Stimulated activated effector memory CD8-positive, alpha-beta T cell treated with anti-CD3 and anti-CD28 coated beads, Interleukin-12 subunit alpha, Interleukin-12 subunit beta, amount 100 ng/mL, for 72 hours (primary cell): ENCODE data around the gene BEST4.
"Not testable (repeated sequence)": the region's sequence is repeated elsewhere in the genome, so short reads cannot be mapped to it uniquely, and the experiment has no call there.

Experiments
- ATAC-seq: fragments of 150-1000 bp; cut with Tn5 transposase; 2 replicates; pipeline ENCODE4 v1.10.0; 2021
- DNase-seq, 2 donors: peaks; one replicate each; pipeline ENCODE4 v3.0.0; 2021 to 2022; ENCODE audit warnings: low spot score in 2 of 2
- H3K27ac Mint-ChIP-seq: one replicate; pipeline ENCODE4 v1.8.0; 2022; ENCODE audit warnings: mild to moderate bottlenecking, mixed read lengths
- H3K36me3 Mint-ChIP-seq: one replicate; pipeline ENCODE4 v1.8.0; 2022; ENCODE audit warnings: mild to moderate bottlenecking, mixed read lengths
- H3K4me1 Mint-ChIP-seq: one replicate; pipeline ENCODE4 v1.8.0; 2022; ENCODE audit warnings: mixed read lengths
- H3K4me3 Mint-ChIP-seq: one replicate; pipeline ENCODE4 v1.8.0; 2022; ENCODE audit warnings: mild to moderate bottlenecking, mixed read lengths
- H3K9me3 Mint-ChIP-seq: one replicate; pipeline ENCODE4 v1.8.0; 2022; ENCODE audit warnings: mixed read lengths

Gene BEST4

DNA sequence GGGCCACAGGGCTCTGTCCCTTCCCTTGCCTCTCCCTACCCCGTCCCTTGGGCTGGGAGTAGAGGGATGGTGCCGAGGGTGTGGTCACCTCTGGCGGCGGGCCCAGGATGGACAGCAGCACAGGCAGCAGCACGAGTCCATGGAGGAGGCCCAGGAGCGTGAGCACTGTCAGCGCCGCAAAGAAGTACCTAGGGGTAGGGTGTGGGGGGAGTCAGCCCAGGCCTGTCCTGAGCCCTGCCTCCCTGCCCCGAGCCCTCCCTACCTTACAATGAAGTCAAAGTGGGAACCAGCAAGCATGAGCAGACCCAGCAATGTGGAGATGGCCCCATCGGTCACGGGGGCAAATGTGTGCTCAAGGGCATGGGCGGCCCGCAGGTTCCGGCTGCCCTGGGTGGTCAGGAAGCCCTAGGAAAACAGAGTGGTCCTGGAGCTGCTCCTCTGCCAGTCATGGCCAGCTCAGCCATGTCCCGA, 35.0 kb upstream of the BEST4 start:
- ATAC-seq (no peak), DNase-seq (no peak)
- Mint-ChIP-seq H3K4me1 (peaks cover 36% of the 10 kb centered on the region), H3K4me3 (no peak overlapping the region), H3K27ac (peak overlapping the region; percentile 45), H3K36me3 (peaks cover 21% of the 10 kb centered on the region), H3K9me3 (no peaks in the 10 kb centered on the region)

DNA sequence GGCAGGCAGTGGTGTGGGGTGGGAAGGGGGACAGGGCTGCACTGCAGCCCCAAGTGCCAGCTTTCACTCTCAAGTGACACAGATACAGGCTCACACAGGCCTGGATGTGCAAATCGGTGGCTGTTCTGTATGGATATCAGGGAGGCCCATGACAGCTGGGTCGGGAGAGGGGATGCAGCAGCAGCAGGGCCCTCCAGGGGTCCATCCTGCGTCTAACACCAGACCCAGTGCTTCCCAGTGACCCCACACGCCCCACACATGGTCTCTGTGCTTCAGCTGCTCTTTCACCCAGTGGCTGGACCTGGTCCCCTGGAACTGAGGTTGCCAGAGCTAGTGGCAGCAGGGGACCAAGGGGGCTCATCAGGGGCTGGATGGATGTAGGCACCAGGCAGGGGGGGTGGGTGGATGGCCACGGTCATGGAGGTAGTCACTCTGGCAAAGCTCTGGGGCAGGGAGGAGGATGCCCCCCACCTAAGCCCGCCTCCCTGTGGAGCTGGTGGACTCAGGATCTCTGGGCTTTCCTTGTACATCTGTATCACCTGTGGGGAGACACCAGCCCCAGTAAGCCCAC, 34.2 kb upstream of the BEST4 start:
- peak overlapping the region; percentile 45 for H3K27ac Mint-ChIP-seq

DNA sequence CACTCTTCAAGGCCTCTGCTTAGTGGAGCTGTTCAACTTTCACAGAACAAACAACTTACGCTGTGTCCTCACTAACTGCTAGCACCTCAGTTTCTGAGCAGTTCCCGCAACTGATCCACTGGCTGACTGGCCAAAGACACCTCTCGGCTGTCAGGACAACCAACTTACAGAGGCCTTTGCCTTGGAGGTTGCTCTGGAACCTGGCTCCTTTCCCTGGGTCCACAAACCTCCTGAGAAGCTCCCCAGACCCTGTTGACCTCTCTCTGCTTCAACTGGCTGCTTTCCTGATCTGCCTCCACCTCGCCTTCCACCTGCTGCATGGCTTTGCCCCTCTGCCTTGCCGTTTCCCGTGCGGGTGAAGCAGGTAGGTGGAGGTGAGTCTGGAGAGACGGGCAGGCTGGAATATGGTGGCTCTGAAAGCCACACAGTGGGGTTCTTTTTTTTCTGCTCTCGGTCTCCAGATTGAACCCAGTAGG, 33.3 kb upstream of the BEST4 start:
- peaks cover 25% of the 10 kb centered on the region for H3K36me3 Mint-ChIP-seq
- H3K9me3 Mint-ChIP-seq = no peaks in the 10 kb centered on the region
- ATAC-seq = no peak
- peak overlapping the region; percentile 88 for H3K4me3 Mint-ChIP-seq
- no peak for DNase-seq
- H3K4me1 Mint-ChIP-seq = peaks cover 45% of the 10 kb centered on the region
- H3K27ac Mint-ChIP-seq = peak overlapping the region; percentile 100

More for the DNA sequence above, 34.2 kb upstream of the BEST4 start:
- peaks cover 44% of the 10 kb centered on the region for H3K4me1 Mint-ChIP-seq
- DNase-seq = no peak
- ATAC-seq = no peak
- no peak overlapping the region for H3K4me3 Mint-ChIP-seq
- H3K36me3 Mint-ChIP-seq = peaks cover 25% of the 10 kb centered on the region
- H3K9me3 Mint-ChIP-seq = no peaks in the 10 kb centered on the region

DNA sequence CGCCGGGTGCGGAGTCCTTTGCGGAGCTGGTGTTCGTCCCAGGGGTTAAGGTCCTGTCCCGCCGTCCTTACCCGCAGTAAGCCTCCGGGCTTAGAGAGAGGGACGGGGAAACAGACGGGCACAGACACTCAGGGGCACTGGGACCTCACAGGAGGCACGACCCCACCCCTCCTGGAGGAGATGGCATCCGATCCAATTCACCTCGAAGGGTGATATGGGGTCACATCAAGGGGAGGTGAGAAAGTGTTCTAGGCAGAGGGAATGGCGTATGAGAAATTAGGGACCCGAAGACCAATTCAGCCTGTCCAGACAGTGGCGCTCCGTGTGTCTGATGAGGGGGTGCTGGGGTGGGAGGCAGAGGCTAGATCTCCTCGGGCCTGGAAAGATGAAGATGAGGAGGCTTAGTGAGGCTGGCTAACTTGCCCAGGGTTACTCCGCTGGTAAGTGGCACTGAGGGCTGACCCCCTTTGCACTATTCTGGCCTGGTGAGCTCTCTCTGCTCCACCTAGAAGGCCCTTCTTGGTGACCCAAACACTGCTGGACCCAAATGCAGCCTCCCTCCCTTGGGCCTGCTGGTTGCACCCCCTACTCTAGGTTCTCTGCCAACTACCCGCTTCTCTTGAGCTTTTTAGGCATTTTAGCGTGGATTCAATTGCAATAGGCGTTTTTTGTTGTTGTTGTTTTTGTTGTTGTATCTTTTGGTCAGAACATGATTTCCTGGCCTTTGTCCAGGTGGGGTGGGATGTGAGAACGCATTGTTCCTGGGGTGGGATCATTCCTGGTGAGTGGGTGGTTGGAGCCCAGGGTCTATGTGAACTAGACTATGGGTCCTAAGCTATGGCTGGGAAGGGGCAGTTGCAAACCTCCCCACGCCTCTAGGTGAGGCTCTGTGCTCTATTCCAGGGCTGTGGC, 32.6 kb upstream of the BEST4 start:
- no peaks in the 10 kb centered on the region for H3K9me3 Mint-ChIP-seq
- peaks cover 30% of the 10 kb centered on the region for H3K36me3 Mint-ChIP-seq
- peak overlapping the region; percentile 100 for H3K27ac Mint-ChIP-seq
- ATAC-seq (peak; percentile 4), DNase-seq (no peak)
- peak overlapping the region; percentile 88 for H3K4me3 Mint-ChIP-seq
- peaks cover 46% of the 10 kb centered on the region for H3K4me1 Mint-ChIP-seq

DNA sequence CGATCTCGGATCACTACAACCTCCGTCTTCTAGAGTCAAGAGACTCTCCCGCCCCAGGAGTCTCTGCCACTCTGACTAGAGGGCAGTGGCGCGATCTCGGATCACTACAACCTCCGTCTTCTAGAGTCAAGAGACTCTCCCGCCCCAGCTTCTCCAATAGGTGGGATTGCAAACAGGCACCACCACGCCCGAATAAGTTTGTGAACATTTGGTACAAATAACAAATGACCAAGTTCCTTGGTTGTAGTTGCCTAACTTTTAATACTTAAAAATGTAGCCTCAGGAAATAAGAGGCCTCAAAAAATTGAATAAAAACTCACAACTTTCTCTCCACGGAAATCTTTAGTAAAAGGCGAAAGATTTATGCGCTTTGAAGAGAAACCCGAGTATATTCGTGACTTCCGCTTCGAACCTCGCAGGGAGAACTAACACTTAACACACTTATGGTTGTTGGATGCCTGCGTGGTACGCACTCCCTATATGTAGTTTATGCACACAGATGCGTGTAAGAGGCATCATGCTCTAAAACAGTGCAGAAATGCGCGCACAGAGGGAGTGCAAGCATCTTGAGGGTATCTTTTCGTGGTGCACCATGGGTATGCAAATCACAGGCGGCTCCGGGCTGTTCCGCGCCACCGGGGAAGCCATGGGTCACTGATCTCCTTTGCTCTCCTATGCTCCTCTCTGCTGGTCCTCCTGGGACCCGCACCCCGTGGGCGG, 31.8 kb upstream of the BEST4 start:
- peaks cover 38% of the 10 kb centered on the region for H3K36me3 Mint-ChIP-seq
- H3K9me3 Mint-ChIP-seq = no peaks in the 10 kb centered on the region
- H3K4me3 Mint-ChIP-seq = peak overlapping the region; percentile 88
- DNase-seq = peak; percentile 79 to 93
- H3K4me1 Mint-ChIP-seq = peaks cover 54% of the 10 kb centered on the region
- ATAC-seq = peak; percentile 94
- peak overlapping the region; percentile 100 for H3K27ac Mint-ChIP-seq

DNA sequence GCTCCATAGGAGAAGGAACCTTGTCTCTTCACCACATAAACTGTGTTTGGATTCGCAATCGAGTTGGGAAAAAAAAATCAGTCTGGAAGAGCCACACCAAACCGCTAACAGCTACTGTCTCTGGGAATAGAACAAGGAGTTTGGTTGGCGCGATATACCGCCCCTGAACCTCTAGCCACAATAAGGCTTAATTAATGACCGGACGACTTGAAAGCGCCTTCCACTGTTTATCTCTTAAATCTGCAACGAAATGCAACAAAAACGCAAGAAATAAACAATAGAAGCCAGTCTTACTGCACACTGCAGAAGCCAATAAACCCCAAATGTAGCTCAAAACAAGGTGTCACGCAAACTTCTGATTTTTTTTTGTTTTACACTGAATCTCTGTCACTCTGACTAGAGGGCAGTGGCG, 31.2 kb upstream of the BEST4 start:
- peak overlapping the region; percentile 88 for H3K4me3 Mint-ChIP-seq
- no peak for ATAC-seq
- DNase-seq = no peak
- H3K9me3 Mint-ChIP-seq = no peaks in the 10 kb centered on the region
- peaks cover 44% of the 10 kb centered on the region for H3K36me3 Mint-ChIP-seq
- H3K27ac Mint-ChIP-seq = peak overlapping the region; percentile 100
- peaks cover 59% of the 10 kb centered on the region for H3K4me1 Mint-ChIP-seq

DNA sequence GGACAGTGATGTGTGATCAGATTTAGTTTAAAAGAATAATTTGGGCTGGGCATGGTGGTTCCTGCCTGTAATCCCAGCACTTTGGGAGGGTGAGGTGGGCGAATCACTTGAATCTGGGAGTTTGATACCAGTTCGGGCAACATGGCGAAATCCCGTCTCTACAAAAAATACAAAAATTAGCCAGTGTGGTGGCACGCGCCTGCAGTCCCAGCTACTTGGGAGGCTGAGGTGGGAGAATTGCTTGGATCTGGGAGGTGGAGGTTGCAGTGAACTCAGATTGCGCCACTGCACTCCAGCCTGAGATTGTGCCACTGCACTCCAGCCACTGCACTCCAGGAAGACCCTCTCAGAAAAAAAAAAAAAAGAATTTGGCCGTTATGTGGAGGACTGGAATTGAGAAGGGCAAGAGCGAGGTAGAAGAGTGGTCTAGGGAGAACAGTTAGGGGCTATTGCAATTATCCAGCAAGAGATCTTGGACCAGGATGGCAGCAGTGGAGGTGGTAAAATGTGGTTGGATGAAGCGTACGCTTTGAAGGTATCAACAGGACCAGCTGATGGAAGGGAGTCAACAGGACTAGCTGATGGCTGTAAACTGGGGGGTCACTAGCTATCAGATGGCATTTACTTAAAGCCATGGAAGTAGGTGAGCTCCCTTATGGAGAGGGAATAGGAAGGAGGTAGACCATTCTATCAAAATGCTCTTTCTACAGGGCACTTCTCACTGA, 30.0 kb upstream of the BEST4 start:
- Mint-ChIP-seq H3K27ac (peak overlapping the region; percentile 100), H3K4me1 (peaks cover 65% of the 10 kb centered on the region), H3K36me3 (peaks cover 52% of the 10 kb centered on the region), H3K4me3 (peak overlapping the region; percentile 88), H3K9me3 (no peaks in the 10 kb centered on the region)
- ATAC-seq = no peak
- no peak for DNase-seq

DNA sequence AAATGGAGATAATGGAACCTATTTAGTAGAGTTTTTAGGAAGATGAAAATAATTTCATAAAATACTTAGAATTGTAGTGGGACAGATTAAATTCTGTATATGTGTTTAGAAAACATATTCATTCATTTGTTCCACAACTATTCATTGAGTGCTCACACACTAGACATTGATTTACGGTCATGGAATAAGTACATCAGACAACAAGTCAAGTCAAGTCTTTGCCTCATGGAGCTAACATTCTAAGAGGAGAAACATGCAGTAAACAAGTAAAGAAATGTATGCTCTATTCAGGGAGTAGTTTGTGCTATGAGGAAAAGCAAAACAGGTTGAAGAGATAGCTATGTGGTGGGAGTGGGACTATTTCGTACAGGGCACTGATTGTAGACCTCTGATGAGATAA, 29.3 kb upstream of the BEST4 start:
- Mint-ChIP-seq H3K9me3 (no peaks in the 10 kb centered on the region), H3K4me3 (no peak overlapping the region), H3K36me3 (peaks cover 58% of the 10 kb centered on the region), H3K4me1 (peaks cover 72% of the 10 kb centered on the region), H3K27ac (peak overlapping the region; percentile 100)
- ATAC-seq (no peak), DNase-seq (no peak)

DNA sequence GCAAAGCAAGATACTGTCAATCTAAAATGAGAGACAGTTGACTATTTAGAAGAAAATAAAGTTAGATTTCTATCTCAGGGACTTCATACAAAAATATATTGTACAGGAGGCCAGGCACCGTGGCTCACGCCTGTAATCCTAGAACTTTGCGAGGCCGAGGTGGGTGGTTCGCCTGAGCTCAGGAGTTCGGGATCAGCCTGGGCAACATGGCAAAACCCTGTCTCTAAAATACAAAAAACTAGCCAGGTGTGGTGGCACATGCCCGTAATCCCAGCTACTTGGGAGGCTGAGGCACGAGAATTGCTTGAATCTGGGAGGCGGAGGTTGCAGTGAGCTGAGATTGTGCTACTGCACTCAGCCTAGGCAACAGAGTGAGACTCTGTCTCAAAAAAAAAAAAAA, 28.0 kb upstream of the BEST4 start:
- H3K4me3 Mint-ChIP-seq = peak overlapping the region; percentile 89
- not testable (repeated sequence) for H3K9me3 Mint-ChIP-seq, ATAC-seq, DNase-seq
- H3K36me3 Mint-ChIP-seq = peaks cover 62% of the 10 kb centered on the region
- peaks cover 78% of the 10 kb centered on the region for H3K4me1 Mint-ChIP-seq
- H3K27ac Mint-ChIP-seq = peak overlapping the region; percentile 98

DNA sequence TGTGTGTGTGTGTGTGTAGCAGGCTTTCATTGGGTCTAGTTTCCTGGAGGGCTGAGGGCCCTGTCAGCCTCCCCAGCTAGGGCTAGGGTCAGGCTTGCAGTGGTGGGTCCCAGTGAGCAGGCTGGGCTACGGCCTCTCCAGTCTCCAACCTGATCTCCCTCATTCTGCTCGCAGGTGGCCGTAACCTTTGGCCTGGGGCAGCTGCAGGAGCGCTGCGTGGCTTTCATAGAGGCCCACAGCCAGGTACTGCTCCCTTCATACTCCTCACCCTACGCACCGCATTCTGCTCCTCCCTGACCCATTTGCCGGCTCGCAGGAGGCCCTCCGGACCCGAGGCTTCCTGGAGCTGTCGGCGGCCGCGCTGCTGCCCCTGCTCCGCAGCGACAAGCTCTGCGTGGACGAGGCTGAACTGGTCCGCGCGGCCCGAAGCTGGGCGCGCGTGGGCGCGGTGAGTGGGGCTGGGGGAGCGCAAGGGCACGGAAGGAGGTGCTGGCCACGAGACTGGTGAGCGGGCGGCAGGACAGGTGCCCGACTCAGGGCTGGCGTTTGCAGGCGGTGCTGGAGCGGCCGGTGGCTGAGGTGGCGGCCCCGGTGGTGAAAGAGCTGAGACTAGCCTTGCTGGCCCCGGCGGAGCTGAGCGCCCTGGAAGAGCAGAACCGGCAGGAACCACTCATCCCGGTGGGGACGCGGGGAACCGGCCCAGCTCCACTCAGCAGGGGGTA, 25.0 kb upstream of the BEST4 start:
- H3K27ac Mint-ChIP-seq = peak overlapping the region; percentile 98

DNA sequence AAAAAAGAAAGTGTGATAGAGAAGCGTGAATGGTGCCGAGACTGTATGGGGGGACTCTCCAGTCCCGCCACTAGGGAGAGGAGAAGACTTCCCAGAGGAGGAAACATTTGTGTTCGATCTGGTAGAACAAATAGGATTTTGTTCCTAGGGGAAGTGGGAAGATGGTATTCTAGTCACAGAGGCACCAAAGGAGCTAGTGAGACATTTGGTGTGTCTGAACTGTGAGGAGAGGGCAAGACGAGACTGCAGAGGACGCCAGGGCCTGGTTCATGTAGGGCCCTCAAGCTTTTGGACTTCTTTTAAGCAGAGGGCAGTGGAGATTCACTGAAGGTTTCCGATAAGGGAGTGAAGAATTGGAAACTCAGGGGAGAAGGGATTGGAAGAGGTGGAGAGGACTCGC, 23.3 kb upstream of the BEST4 start:
- Mint-ChIP-seq H3K4me3 (peak overlapping the region; percentile 89), H3K9me3 (no peaks in the 10 kb centered on the region), H3K4me1 (peaks cover 84% of the 10 kb centered on the region), H3K27ac (peak overlapping the region; percentile 100), H3K36me3 (peaks cover 79% of the 10 kb centered on the region)
- DNase-seq (no peak), ATAC-seq (no peak)

More for the DNA sequence above, 25.0 kb upstream of the BEST4 start:
- no peaks in the 10 kb centered on the region for H3K9me3 Mint-ChIP-seq
- ATAC-seq (no peak), DNase-seq (no peak)
- peaks cover 78% of the 10 kb centered on the region for H3K4me1 Mint-ChIP-seq
- H3K4me3 Mint-ChIP-seq = peak overlapping the region; percentile 89
- H3K36me3 Mint-ChIP-seq = peaks cover 66% of the 10 kb centered on the region

DNA sequence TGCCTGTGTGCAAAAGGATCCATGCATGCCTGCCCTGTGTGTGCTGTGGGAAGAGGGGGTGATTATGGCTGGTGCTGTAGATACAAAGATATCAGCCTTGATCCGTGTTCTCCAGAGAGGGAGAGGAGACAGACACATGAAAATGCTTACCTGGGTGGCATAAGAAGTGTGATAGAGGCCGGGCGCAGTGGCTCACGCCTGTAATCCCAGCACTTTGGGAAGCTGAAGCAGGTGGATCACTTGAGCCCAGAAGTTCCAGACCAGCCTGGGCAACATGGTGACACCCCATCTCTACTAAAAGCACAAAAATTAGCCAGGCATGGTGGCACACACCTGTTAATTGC, 22.8 kb upstream of the BEST4 start:
- peak overlapping the region; percentile 100 for H3K27ac Mint-ChIP-seq
- peaks cover 84% of the 10 kb centered on the region for H3K4me1 Mint-ChIP-seq
- H3K9me3 Mint-ChIP-seq, DNase-seq, ATAC-seq: not testable (repeated sequence)
- peak overlapping the region; percentile 89 for H3K4me3 Mint-ChIP-seq
- H3K36me3 Mint-ChIP-seq = peaks cover 79% of the 10 kb centered on the region

DNA sequence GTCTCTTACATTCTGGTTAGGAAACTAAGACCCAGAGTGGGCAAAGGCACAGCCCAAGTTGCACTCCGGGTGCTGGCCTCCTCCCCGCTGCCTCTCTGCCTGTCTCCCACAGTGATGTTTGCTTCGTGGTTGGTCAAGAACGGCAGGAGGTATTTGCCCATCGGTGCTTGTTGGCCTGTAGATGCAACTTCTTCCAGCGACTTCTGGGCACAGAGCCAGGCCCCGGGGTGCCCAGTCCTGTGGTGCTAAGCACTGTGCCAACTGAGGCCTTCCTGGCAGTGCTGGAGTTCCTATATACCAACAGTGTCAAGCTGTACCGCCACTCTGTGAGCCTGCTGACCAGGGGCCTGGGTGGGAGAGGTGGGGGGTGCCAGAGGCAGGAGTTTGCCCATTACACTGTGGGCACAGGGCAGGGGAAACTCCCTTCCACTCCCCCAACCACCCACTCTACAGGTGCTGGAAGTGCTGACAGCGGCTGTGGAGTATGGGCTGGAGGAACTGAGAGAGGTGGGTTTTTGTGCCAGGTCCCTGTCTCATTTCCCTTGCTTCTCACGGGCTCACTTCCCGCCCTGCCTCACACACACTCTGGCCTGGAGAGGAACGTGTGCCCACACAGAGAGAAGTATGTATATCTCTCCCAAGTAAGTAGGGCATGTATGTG, 22.3 kb upstream of the BEST4 start:
- Mint-ChIP-seq H3K4me1 (peaks cover 85% of the 10 kb centered on the region), H3K4me3 (peak overlapping the region; percentile 89), H3K27ac (peak overlapping the region; percentile 100), H3K36me3 (peaks cover 79% of the 10 kb centered on the region), H3K9me3 (no peaks in the 10 kb centered on the region)
- no peak for ATAC-seq
- DNase-seq = no peak
